Left kidney (tissue), 2 donors: Measurements from ENCODE around the gene TMEM101. TPM values are rescaled to one million over a fixed set of nuclear protein-coding genes. Genes with fewer than 3 reads are reported as not detected.
"Not testable (repeated sequence)": the region's sequence is repeated elsewhere in the genome, so short reads cannot be mapped to it uniquely, and the experiment has no call there.

Experiments used
- DNase-seq: peaks from one replicate; pipeline ENCODE4 v3.0.0-alpha.2; 2013
- polyA plus RNA-seq: library from polyadenylated mRNA; unstranded; fragments of 120-200 nt; gene quantifications from one replicate; pipeline ENCODE4 v1.2.1, GENCODE V29; 2013; ENCODE audit not compliant: insufficient read length

TMEM101 gene
- polyA plus RNA-seq, 1 donor, result 38.7 TPM

DNA sequence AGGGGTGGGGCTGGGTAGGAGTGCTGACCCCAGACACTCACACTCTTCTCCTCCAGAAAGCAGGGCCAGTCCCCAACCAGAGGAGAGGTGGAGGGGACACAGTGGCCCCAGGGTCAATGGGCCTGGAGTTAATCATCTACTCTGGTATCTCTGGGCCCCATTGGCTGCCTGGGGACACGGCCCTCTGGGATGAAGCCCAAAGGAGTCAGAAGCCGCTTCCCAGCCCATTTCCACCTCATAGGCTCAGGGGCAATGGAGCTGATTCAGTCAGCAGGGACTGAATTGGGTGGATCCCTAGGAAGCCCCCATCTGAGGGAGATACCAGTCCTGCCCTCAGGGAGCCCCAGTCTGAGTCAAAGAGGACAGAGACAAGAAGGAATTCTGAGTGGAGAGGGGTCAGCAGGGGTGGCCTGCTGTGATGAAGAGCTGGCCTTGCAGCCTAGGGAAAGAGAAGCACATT, 13.3 kb downstream of the TMEM101 start:
- DNase-seq, result no peak

DNA sequence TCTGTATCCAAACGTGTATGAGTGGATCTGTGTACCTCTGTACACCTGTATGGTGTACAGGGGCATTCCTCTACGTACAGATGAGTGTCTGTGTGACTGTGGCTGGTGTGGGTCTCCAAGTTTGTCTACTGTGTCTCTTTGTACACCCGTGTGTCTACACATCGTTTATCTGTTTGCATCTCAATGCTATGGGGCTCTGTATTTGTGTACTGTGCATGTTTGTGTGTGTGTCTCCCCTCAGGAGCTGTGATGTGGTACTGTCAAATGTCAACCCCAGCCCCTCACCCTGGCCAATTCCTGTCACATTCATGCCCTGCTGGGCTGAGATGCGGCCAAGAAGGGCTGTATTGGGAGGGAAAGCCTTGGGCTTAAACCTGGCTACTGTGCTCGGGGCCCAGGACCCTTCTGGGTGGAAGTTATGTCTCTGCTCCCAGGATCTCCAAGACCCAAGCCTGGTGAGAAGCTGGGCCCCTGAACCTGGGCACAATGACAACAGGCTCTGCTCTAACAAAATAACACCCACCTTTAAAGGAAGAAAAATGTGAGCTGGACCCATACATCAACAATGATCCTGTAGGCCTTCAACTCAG, 13.8 kb downstream of the TMEM101 start:
- no peak for DNase-seq

DNA sequence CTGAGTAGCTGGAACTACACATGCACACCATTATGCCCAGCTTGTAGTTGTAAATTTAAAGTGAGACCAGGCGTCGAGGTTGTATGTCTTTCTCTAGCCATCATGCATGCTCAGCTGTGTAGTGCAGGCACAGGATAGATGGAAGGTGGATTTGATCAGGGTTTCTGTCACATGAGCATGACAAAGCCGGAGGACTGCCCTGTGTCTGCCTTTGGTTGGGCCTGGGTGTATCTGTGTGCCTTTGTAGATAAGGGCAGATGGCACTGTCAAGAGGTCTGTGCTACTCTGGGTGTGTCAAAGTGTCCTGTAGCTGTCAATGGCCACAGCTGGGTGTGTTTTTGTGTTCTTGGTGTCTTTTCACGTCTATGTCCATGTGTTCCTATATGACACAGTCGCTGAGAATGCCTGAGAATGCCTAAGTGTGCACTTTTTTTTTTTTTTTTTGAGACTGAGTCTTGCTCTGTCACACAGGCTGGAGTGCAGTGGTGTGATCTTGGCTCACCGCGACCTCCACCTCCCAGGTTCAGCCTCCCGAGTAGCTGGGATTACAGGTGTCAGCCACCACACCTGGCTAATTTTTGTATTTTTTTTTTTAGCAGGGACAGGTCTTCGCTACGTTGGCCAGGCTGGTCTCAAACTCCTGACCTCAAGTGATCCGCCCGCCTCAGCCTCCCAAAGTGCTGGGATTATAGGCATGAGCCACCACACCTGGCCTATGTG, 14.5 kb downstream of the TMEM101 start:
- no peak for DNase-seq

DNA sequence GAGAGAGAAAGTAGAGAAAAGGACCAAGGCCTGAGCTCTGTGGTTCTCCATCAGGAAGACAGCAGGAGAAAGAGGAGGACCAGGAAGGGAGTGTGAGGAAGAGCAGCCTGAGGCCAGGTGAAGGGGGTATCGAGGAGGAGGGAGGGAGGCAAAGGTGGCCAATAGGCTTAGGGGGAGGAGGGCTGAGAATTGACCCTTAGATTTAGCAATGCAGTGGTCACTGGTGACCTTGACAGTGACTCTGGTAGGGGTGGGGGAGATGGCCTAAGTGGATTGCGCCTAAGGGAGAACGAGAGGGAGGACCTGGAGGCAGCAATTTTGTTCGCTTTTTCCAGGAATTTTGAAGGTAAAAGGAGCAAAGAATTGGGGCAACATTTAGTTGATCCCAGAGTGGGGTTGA, 15.7 kb downstream of the TMEM101 start:
- DNase-seq, result no peak

DNA sequence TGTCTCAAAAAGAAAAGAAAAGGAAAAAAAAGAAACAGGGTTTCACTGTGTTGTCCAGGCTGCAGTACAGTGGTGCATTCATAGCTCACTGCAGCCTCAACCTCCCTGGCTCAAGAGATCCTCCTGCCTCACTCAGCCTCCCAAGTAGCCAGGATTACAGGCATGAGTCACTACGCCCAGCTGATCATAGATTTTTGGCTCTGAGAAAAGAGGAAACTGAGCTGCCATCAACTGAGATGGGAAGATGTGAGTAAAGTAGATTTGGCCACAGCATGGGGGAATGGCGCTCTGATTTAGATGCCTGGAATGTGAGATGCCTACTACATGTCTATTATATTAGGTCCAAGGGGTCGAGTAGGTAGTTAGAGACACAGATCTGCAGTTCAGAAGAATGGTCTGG, 16.2 kb downstream of the TMEM101 start:
- DNase-seq, result no peak

DNA sequence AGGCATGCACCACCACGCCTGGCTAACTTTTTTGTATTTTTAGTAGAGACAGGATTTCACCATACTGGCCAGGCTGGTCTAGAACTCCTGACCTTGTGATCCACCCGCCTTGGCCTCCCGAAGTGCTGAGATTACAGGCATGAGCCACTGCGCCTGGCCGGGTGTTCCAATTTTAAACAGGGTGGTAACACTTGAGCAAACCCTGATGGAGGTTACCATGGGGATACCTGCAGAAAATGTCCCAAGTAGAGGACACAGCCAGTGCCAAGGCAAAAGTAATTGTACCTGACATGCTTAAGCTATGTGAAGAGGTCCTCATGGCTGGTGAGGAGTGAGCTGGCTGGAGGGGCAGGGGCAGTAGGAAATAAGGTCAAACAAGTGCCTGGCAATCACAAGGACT, 17.6 kb downstream of the TMEM101 start:
- not testable (repeated sequence) for DNase-seq

DNA sequence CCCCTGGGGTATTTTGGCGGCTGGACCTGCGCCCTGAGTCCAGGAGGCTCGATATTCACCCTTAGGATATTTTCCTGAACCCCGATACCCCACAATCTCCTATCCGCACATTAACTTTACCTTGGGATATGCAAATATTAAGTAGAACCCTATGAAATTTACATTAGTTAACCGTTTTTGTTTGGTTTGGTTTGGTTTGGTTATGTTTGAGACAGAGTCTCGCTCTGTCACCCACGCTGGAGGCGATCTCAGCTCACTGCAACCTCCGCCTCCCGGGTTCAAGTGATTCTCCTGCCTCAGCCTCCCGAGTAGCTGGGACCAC, 19.7 kb downstream of the TMEM101 start:
- no peak for DNase-seq

DNA sequence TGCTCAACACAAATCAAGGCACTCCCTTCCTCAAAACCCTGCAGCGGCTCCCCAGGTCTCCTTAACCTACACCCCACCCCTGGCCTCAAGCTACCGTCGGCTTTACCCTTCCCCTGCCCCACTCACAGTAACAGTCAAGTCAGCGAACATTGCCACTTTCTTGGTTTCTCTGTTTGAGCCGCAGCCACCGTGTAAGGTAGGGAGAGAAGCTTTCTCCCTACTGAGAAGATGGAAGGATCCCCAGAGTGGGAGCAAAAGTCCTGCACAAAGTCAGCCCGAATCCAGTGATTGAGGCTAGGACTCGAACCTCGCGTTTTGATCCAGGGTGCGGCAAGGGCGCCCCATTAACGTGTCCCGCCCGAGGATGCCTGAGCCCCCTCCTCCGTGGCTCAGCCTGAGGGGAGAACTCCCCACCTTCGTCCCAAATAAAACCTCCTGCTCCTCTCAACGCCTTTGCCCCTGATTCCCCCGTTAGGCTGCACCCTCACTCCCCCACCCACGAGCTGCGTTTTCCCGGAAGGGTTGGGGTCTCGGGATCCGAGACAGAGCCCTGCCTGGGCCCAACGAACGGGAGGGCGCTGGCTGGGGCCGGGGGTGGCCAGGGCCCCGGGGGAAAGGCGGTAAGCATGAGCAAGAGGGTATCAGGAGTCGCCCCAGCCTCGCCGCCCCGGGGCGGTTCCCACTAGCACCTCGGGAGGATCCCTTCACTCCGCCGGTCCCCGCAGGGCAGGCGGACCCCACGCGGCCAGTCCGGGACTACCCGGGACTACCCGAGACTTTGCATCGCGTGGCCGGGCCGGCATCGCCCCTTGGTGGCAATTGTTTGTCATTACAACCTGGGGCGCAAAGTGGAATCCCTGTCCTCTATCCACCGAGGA, 20.3 kb downstream of the TMEM101 start:
- peak; percentile 54 for DNase-seq

DNA sequence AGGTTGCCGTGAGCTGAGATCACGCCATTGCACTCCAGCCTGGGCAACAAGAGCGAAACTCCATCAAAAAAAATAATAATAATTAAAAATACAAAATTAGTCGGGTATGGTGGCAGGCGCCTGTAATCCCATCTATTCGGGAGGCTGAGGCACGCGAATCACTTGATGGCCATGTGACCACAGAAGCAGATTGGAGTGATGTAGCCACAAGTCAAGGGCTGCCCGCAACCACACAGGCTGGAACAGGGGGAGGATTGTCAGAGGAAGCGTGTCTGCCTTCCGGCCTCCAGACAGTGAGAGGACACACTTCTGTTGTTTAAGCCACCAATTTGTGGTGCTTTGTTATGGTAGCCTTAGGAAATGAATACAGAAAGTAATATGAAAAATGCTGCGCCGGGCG, 22.1 kb downstream of the TMEM101 start:
- DNase-seq, result no peak

DNA sequence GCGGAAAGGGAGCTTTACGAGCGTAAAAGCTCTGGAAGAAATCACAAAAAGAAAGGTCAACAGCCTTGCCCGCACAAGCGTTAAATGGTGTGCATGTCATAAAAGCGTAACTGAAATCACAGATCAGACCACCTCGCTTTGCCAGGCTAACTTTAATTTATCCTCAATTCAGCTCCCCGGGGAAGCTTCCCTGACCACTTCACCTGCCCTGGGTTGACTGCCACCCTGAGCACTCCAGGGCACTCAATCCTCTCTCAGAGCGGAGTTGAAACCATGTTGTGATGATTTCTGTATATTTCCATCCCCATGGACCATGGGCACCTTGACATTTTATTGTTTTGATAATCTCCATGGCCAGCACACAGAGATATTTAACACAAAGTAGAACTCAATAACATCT, 26.5 kb downstream of the TMEM101 start:
- no peak for DNase-seq

DNA sequence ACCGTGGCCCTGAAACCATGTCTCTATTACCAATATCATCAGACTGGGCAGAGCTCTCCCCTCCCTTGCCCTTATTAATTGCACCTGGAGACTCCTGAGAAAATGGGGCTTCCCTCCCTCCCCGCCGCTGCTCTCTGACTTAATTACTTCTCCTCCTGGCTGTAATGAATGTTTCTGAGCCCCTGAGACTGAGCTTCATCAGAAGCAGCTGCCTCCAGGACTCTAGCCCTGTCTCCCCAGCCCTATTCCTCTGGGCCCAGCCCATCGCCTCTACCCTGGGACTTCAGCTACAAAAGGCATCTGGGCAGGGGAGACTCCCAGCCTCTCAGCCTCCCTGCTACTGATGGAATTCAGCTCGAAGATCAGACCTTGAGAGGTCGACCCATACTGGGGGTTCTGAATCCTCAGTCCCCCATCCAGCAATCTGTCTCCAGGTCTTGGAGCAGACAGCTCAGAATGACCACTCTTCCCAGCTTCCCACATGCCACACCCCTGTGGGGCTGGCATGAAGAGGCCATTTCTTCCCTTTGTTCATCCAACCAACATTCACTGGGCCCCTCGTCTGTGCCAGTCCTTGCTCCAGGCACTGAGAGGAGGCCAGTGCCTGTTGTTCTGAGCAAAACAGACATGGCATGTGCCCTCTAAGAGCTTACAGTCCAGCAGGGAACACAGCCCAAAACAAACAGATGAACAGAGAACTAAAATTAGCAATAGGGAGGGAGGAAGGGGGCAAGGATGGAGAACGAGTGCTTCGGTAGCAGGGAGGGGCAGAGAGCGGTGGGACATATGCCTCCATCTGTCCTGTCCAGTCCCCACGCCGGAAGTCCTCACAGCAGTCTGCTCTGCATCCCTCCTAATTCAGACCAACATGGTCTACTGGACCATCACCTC, 27.4 kb downstream of the TMEM101 start:
- no peak for DNase-seq

DNA sequence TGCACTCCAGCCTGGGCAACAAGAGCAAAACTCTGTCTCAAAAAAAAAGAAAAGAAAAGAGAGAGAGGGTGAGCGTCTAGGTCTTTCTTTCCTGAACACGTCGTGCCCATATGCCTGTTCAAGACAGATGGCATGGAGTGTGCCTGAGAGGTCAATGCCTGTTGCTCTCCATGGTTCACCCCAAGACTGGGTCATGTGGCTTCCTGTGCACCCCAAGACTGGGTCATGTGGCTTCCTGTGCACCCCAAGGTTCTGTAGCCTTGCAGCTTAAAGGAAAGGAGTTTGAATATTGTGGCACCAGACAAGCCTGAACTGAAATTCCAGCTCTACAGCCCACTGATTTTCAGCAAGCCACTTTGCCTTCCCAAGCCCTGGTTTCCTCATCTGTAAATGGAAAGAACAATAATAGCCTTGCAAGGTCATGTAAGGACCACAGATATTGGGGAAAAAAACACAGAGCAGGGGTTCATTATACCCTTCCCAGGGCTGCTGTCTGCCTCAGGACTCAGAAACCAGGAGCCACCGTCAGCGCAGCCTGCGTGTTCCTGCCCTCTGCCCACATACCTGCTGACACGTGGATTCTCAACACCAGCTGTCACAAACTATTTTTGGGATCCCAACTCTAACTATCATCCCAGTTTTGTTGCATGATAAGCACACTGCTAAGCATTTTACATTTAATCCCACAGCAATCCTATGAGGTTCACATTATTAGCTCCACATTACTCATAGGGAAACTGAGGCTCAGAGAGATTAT, 28.4 kb downstream of the TMEM101 start:
- DNase-seq, result no peak

DNA sequence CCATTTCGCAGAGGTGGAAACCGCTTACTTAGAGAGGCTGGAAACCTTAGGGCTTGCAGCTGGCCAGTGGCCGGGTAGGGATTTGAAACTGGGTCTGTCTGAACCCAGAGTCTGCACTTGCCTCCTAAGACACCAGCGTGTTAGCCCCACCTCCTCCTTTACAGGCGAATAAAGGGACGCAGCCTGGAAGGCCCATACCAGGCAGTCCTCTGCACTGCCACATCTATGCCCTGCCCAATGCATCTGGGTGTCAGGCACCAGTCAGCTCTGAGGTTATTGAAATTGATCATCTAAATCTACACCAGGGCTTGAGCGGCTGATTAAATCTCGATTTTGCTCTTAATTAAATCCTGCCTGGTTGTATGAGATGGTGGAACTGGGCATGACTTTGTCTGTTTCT, 30.2 kb downstream of the TMEM101 start:
- DNase-seq, result no peak

DNA sequence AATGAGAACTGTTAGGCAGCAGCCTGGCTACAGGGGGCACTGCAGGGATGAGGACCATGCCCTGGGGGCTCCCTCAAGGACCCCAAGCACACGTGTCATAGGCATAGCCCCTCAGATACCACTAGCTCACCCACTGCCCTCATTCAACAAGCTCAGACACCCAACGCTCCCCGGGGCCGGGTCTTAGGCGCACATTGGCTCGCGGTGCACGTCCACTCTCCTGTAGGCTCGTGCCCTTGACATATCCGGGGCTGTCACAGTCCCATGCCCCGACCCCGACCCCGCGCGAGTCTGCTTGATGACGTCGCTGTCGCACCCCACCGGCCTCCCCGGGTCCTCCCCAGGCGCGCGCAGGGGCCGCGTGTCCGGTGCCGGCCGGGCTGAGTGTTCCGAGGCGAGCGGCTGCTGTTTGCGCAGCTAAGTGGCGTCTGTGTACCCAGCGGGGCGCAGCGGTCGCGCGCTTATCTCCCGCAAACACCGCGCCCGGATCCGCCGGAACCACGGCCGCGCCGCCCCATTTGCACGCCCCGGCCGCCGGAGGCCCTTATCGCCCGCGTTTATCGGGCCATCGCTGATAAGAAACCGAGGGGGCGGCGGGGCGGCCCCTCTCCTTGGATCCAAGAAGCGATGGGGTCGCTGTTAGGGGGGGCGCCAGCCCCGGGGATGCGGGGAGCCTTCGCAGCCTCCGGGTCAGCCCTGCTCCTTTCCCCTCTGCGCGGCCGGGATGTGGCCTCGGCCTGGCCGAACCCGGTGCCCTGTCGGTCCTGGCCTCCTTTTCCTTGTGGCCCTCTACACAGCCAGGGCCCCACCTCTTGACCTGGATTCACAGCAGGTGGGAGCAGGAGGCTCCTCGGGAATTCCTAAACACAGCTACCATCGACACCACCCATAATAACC, 31.0 kb downstream of the TMEM101 start:
- peak; percentile 36 for DNase-seq

DNA sequence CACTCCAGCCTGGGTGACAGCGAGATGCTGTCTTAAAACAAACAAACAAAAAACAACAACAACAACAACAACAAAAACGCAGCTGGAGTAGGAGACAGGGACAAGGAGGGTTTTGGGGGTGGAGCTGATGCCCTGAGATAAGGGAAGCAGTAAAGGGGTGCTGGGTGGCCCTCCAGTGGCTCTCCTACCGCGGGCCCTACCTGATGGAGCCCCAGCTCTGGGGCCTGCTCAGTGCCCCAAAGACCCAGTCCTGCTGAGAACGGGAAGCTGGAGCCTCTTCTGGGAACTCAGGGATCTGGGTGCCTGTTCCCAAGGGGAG, 31.6 kb downstream of the TMEM101 start:
- DNase-seq, result no peak

DNA sequence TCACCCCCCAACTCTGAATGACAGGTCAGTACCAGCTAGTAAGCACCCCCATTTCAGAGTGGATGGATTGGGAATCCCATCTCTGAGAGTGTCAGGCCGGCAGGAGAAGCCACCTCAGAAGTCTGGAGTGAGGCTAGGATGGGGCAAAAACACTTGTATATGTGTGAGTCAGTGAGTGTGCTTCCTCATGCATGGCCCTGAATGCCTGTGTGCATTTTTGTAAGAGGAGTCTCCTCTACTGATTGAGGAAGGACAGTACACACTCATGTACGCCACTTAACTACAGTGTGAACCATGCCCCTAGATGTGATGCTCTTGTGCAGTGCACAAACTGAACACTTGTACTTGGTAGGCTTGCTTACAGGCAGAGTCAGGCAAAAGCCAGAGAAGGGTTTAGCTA, 32.6 kb downstream of the TMEM101 start:
- DNase-seq, result no peak

DNA sequence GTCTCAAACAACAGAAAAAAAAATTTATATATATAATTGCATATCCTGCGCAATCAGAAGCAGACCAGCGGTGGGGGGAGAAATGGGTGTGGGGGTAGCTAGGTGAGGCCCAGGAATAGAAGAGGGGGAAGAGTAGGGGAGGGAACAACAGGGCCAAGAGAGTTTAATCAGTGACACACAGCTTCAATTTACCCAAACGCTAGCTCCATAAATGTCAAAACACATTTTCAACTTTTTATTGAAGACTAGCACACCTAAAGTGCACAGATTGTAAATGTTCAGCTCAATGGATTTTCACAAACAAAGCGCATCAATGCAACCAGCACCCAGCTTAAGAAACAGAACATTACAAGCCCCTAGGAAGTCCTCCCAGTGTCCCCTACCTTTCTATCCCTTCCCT, 35.1 kb downstream of the TMEM101 start:
- DNase-seq, result no peak

DNA sequence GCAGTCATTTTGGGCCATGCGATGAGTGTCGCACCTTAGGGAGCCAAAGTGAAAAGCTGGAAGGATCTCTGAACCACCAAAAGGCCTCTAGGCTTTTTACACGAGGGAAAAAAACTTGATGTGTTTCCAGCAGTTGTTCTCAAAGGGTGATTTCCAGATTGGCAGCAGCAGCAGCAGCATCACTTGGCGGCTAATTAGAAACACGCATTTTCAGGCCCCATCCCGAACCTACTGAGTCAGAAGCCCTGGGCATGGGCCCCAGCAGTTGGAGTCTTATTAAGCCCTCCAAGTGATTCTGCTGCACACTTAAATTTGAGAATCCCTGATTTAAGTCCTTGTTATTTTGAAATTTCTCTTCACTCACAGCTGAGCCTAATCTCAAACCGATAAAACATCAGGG, 35.8 kb downstream of the TMEM101 start:
- no peak for DNase-seq

DNA sequence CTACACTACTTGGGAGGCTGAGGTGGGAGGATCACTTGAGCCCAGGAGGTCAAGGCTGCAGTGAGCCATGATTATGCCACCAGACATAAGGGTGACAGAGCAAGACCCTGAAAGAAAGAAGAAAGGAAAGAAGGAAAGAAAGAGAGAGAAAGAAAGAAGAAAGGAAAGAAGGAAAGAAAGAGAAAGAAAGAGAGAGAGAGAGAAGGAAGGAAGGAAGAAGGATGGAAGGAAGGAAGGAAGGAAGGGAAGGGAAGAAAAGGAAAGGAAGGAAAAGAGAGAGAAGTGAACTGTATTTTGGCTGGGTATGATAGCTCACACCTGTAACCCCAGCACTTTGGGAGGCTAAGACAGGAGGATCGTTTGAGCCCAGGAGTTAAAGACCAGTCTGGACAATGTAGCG, 36.7 kb downstream of the TMEM101 start:
- DNase-seq, result no peak
